A673 (cell line): ENCODE measurements around the gene KIAA0825. TPM values are rescaled to one million over a fixed set of nuclear protein-coding genes. Genes with fewer than 3 reads are reported as not detected.
A peak's percentile ranks its signal among the peaks of the same experiment; 100 is the strongest.

Experiments
- BruUV-seq: library from RNA; stranded (reverse); fragments of 400-500 nt; replicated peaks from 2 replicates; lab custom pipeline; 2021; lab: Mats Ljungman, UMichigan
- CTCF ChIA-PET: fragments of 300-600 bp; sonication (Branson Sonifier 250); formaldehyde crosslinking; loops from one replicate; lab custom pipeline; 2022; ENCODE audit warnings: antibody characterized with exemption; lab: Charles Lee
- POLR2A ChIA-PET: fragments of 300-600 bp; sonication (Branson Sonifier 250); formaldehyde crosslinking; loops from one replicate; lab custom pipeline; 2022; ENCODE audit warnings: antibody characterized with exemption; ENCODE audit not compliant: low non-redundant PET; lab: Charles Lee
- DNase-seq: peaks from one replicate; pipeline ENCODE4 v3.0.0-alpha.2; 2015; ENCODE audit warnings: low spot score
- H3K27ac ChIP-seq: fragments of 200-600 bp; sonication (generic); 2 replicates; pipeline ENCODE4 v1.5.1; 2016; ENCODE audit warnings: mixed run types, low read depth, mild to moderate bottlenecking, mixed read lengths, antibody characterized with exemption, low read length; ENCODE audit not compliant: poor library complexity, severe bottlenecking
- H3K27me3 ChIP-seq: fragments of 200-600 bp; sonication (generic); replicated peaks from 2 replicates; pipeline ENCODE4 v1.6.1; 2017; ENCODE audit warnings: mixed run types, low read depth, mild to moderate bottlenecking, mixed read lengths, antibody characterized with exemption, low read length; ENCODE audit not compliant: insufficient read depth, poor library complexity
- H3K36me3 ChIP-seq: fragments of 200-600 bp; sonication (generic); 2 replicates; pipeline ENCODE4 v1.6.1; 2016; ENCODE audit warnings: mixed run types, mild to moderate bottlenecking, mixed read lengths, antibody characterized with exemption, low read length; ENCODE audit not compliant: insufficient read depth, poor library complexity, severe bottlenecking
- H3K4me1 ChIP-seq: fragments of 200-600 bp; sonication (generic); 2 replicates; pipeline ENCODE4 v1.6.1; 2017; ENCODE audit warnings: mixed run types, mild to moderate bottlenecking, mixed read lengths, antibody characterized with exemption, low read length; ENCODE audit not compliant: insufficient read depth, poor library complexity, severe bottlenecking
- H3K4me3 ChIP-seq: fragments of 200-600 bp; sonication (generic); 2 replicates; pipeline ENCODE4 v1.5.1; 2016; ENCODE audit warnings: low read depth, mixed run types, mild to moderate bottlenecking, mixed read lengths, low read length; ENCODE audit not compliant: poor library complexity, severe bottlenecking
- H3K9me3 ChIP-seq: fragments of 200-600 bp; sonication (generic); 2 replicates; pipeline ENCODE4 v1.6.1; 2016; ENCODE audit warnings: mixed run types, low read depth, mild to moderate bottlenecking, mixed read lengths, antibody characterized with exemption, low read length; ENCODE audit not compliant: poor library complexity, severe bottlenecking
- EZH2 ChIP-seq: fragments of 200-600 bp; sonication (generic); IDR thresholded peaks from 2 replicates; pipeline ENCODE4 v1.6.1; 2017; ENCODE audit warnings: borderline replicate concordance, low read depth, mild to moderate bottlenecking, mixed read lengths, antibody characterized with exemption, low read length; ENCODE audit not compliant: poor library complexity, severe bottlenecking
- intact Hi-C: fragments of 100-400 bp; cut with micrococcal nuclease; formaldehyde crosslinking; loops from one replicate; pipeline ENCODE4 v1.10.0; 2022; ENCODE audit not compliant: unreplicated experiment
- total RNA-seq: library from RNA; stranded (reverse); gene quantifications from 2 replicates; pipeline ENCODE4 v1.2.3, GENCODE V29; 2021
- TF ChIP-seq, protein P1 (sequence below): fragments of 300-800, 200-600 bp; sonication (generic); conservative IDR thresholded peaks from 2 replicates; pipeline ENCODE4 v1.5.1; 2017; ENCODE audit warnings: low read depth, mild to moderate bottlenecking, antibody characterized with exemption, low read length, moderate library complexity, mixed read lengths

Gene KIAA0825
- total RNA-seq, 1 experiment from 2014 or later: 1.2 TPM

DNA sequence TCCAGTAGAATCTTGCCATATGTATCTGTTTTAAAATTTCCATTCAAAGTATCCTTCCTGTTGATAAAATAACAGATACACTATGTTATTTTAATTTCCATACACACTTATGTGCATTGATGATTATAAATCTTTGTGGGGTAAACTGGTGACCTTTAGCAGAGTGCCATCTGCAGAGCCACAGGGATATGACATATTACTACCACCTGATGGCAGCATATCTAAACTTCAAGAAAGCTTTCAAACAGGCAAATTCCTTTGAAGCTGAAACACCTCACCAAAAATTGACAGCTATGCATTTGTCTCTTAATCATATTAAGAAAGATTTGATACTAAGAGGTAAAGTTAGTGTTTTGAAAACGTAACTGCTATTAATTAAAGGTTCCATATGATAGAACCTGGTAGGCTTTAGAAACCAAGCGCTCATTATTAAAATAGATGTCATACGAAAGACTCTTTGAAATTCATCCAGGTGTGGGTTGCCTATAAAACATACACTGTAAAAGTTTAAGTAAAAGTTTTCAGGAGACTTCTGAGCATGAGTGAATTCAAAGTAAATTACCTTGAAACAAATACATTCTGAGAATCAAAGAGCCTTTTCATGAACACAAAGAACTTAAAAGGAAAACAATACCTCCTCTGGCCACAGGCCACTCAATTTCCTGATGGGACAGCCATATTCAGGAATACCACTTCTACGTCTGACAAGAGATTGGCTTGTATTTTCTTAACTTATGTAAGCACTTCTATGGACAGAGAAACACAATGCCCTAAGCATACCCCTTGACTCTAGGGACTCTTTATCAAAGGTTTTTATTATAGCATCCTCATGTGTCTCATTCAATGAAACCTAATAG, 93.3 kb downstream of the KIAA0825 start:
- no TSS peak for BruUV-seq
- no peaks in the 10 kb centered on the region for H3K27me3 ChIP-seq
- TF ChIP-seq EZH2: no peak
- TF ChIP-seq, protein P1, sequence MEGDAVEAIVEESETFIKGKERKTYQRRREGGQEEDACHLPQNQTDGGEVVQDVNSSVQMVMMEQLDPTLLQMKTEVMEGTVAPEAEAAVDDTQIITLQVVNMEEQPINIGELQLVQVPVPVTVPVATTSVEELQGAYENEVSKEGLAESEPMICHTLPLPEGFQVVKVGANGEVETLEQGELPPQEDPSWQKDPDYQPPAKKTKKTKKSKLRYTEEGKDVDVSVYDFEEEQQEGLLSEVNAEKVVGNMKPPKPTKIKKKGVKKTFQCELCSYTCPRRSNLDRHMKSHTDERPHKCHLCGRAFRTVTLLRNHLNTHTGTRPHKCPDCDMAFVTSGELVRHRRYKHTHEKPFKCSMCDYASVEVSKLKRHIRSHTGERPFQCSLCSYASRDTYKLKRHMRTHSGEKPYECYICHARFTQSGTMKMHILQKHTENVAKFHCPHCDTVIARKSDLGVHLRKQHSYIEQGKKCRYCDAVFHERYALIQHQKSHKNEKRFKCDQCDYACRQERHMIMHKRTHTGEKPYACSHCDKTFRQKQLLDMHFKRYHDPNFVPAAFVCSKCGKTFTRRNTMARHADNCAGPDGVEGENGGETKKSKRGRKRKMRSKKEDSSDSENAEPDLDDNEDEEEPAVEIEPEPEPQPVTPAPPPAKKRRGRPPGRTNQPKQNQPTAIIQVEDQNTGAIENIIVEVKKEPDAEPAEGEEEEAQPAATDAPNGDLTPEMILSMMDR: peak; percentile 73
- POLR2A ChIA-PET: no interaction called here
- no peak overlapping the region for H3K27ac ChIP-seq
- H3K4me1 ChIP-seq: no peaks in the 10 kb centered on the region
- no peaks in the 10 kb centered on the region for H3K9me3 ChIP-seq
- no peak overlapping the region for H3K4me3 ChIP-seq
- H3K36me3 ChIP-seq: no peaks in the 10 kb centered on the region
- peak; percentile 50 for DNase-seq
- intact Hi-C loops: loop anchor here (1.0 to 10.0 kb wide), 4 partner anchors 168 to 380 kb away; no protein-coding TSS in a partner anchor
- CTCF ChIA-PET: interaction anchor here (0.5 to 1.1 kb wide), 2 partner anchors 213 to 306 kb away, joined by 3 to 10 read pairs; no protein-coding TSS in a partner anchor

DNA sequence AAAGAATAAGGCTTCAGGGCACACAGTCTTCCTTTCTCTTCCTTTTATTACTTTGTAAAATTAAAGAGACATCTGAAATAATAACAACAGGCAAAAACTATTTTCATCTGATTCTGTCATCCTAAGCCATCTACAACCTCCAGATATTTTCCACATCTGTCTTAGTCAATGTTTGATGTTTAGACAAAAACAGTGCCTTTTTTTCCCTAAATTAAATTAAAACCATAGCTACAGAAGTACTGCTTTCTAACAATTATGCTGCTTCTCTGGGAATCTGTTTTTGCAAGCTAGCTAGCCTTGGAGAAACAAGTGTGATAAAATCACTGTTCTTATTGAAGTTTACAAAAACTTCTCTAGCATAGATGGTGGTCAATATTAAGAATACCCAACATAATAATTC, 95.4 kb downstream of the KIAA0825 start:
- TF ChIP-seq EZH2: no peak
- Histone ChIP-seq H3K27me3 (no peaks in the 10 kb centered on the region), H3K27ac (no peak overlapping the region), H3K4me1 (no peaks in the 10 kb centered on the region), H3K9me3 (no peaks in the 10 kb centered on the region), H3K4me3 (no peak overlapping the region), H3K36me3 (no peaks in the 10 kb centered on the region)
- intact Hi-C loops: loop anchor here (10.0 kb wide), 1 partner anchor 382 kb away; no protein-coding TSS in a partner anchor
- POLR2A ChIA-PET: no interaction called here
- CTCF ChIA-PET: no interaction called here
- no peak for DNase-seq
- no TSS peak for BruUV-seq

DNA sequence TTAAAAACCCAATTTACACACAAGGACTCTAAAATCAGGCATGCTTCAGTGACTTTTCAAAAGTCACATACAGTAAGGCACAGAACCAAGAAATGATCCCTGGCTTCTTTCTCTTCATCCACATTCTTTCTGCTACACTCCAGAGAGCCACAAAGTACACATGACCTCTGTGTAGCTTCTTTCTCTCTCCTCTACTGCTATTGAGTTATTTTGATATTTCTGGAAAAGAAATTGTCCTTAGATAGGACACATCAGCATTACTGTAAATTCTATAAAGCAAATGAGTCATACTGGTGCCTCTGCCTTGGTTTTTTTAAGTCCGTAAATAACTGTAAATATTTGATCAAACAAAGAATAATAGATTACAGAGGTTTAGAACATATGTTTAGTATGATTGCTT, 96.3 kb downstream of the KIAA0825 start:
- Histone ChIP-seq H3K4me1 (no peaks in the 10 kb centered on the region), H3K36me3 (no peaks in the 10 kb centered on the region), H3K27ac (no peak overlapping the region), H3K27me3 (no peaks in the 10 kb centered on the region), H3K9me3 (no peaks in the 10 kb centered on the region), H3K4me3 (no peak overlapping the region)
- no peak for DNase-seq
- no TSS peak for BruUV-seq
- CTCF ChIA-PET: no interaction called here
- POLR2A ChIA-PET: no interaction called here
- intact Hi-C loops: loop anchor here (10.0 kb wide), 1 partner anchor 383 kb away; no protein-coding TSS in a partner anchor
- TF ChIP-seq, protein P1: no peak
- TF ChIP-seq EZH2: no peak
